DND-41 (cell line): ENCODE measurements around the gene ERMAP.

Experiments
- ATAC-seq: fragments of 200-7000 bp; cut with Tn5 transposase; 3 replicates; pipeline ENCODE4 v1.9.1; 2021; ENCODE audit warnings: low read depth; ENCODE audit not compliant: insufficient read depth
- DNase-seq: peaks from one replicate; pipeline ENCODE4 v3.0.0-alpha.2; 2020
- H2AFZ ChIP-seq: 2 replicates; pipeline ENCODE4 v1.6.0; 2012; ENCODE audit warnings: low read depth, low read length
- H3K27ac ChIP-seq: 2 replicates; pipeline ENCODE4 v1.5.1; 2012; ENCODE audit warnings: low read length, inconsistent platforms
- H3K27me3 ChIP-seq: fragments of 200-600 bp; sonication (generic); 2 replicates; pipeline ENCODE4 v1.6.0; 2012; ENCODE audit warnings: low read length, mild to moderate bottlenecking, inconsistent platforms; ENCODE audit not compliant: insufficient read depth, poor library complexity
- H3K36me3 ChIP-seq: 2 replicates; pipeline ENCODE4 v1.5.1; 2012; ENCODE audit warnings: low read length, inconsistent platforms; ENCODE audit not compliant: insufficient read depth
- H3K4me1 ChIP-seq: 2 replicates; pipeline ENCODE4 v1.5.1; 2012; ENCODE audit warnings: mild to moderate bottlenecking, low read length; ENCODE audit not compliant: insufficient read depth
- H3K4me2 ChIP-seq: 2 replicates; pipeline ENCODE4 v1.6.0; 2012; ENCODE audit warnings: mild to moderate bottlenecking, moderate library complexity, low read length, inconsistent platforms; ENCODE audit not compliant: insufficient read depth
- H3K4me3 ChIP-seq, 2 experiments: fragments of 200-600 bp in 1 of 2; shearing (Covaris generic) in 1 of 2; 2 replicates each; pipeline ENCODE4 v1.5.1; 2012 to 2016; ENCODE audit warnings: inconsistent platforms in 2 of 2, low read length in 2 of 2, mild to moderate bottlenecking in 2 of 2, low read depth in 1 of 2, moderate library complexity in 1 of 2
- H3K79me2 ChIP-seq: 2 replicates; pipeline ENCODE4 v1.6.0; 2012; ENCODE audit warnings: low read length, inconsistent platforms; ENCODE audit not compliant: insufficient read depth
- H3K9ac ChIP-seq: 2 replicates; pipeline ENCODE4 v1.6.0; 2012; ENCODE audit warnings: low read depth, mild to moderate bottlenecking, inconsistent platforms, low read length, moderate library complexity
- H3K9me3 ChIP-seq: 2 replicates; pipeline ENCODE4 v1.5.1; 2012; ENCODE audit warnings: low read length, moderate library complexity, mild to moderate bottlenecking, inconsistent platforms; ENCODE audit not compliant: insufficient read depth, severe bottlenecking
- H4K20me1 ChIP-seq: 2 replicates; pipeline ENCODE4 v1.6.0; 2012; ENCODE audit warnings: low read length; ENCODE audit not compliant: insufficient read depth
- EZH2 ChIP-seq: IDR thresholded peaks from 3 replicates; pipeline ENCODE4 v1.6.1; 2012; ENCODE audit warnings: borderline replicate concordance, low read depth, mild to moderate bottlenecking, moderate library complexity, low read length, inconsistent platforms; ENCODE audit not compliant: severe bottlenecking
- TF ChIP-seq, protein P1 (sequence below): IDR thresholded peaks from 2 replicates; pipeline ENCODE4 v1.5.1; 2012; ENCODE audit warnings: borderline replicate concordance, low read length, moderate library complexity, mild to moderate bottlenecking; ENCODE audit not compliant: poor library complexity, severe bottlenecking; ENCODE audit errors: extremely low read depth

ERMAP gene

DNA sequence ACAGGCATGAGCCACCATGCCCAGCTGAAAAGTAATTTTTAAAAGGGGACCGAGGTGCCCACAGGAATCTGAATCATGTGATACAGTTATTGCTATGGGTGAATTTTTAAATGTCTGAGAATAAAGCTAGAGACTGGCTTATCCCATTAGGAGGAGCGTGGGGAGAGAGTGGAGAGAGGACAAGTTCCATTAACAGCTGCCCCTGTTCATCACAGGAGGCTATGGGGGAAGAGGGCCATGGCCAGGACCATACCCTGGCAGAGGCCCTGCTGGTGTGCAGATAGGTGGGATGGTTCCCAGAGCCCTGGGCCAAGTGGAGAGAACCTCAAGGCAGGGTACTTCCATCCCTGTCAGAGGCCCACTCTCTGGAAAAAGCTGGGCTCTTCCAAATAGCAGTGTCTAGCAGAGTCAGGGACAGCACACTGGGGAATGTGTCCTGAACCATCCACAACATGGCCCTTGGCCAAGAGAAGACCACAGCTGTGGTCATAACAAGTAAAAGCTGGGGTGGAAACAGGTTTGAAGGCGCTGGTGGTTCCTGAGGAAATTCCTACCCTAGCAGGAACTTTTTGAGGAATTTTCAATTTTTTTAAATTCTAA is 15.8 kb downstream of the ERMAP start:
- H3K79me2 ChIP-seq: no peaks in the 10 kb centered on the region

DNA sequence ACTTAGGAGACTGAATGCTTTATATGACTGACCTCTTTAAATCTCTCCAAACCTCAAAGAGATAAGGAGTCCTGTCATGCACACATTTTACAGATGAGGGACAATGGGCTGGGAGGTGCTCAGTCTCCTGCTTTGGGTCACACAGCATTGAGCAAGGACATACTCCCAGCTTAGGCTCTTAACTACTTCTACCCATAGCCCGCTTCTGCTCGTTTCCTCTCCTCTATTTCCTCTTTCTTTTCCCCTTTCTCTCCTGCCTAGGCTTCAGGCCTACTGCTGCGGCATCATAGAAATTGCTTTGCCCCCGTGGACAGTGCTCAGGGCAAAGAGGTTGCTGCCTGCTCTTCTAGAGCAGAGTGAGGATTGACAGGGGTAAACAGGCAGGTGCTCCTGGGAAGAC is 17.1 kb downstream of the ERMAP start:
- Histone ChIP-seq H3K4me3 (no peak overlapping the region), H3K27ac (no peak overlapping the region), H2AFZ (no peak overlapping the region), H3K9me3 (no peaks in the 10 kb centered on the region), H3K9ac (no peak overlapping the region), H3K36me3 (no peaks in the 10 kb centered on the region), H3K79me2 (no peaks in the 10 kb centered on the region), H3K4me2 (no peak overlapping the region), H4K20me1 (no peaks in the 10 kb centered on the region), H3K4me1 (no peaks in the 10 kb centered on the region), H3K27me3 (no peaks in the 10 kb centered on the region)
- no peak for ATAC-seq
- no peak for TF ChIP-seq EZH2
- TF ChIP-seq, protein P1, sequence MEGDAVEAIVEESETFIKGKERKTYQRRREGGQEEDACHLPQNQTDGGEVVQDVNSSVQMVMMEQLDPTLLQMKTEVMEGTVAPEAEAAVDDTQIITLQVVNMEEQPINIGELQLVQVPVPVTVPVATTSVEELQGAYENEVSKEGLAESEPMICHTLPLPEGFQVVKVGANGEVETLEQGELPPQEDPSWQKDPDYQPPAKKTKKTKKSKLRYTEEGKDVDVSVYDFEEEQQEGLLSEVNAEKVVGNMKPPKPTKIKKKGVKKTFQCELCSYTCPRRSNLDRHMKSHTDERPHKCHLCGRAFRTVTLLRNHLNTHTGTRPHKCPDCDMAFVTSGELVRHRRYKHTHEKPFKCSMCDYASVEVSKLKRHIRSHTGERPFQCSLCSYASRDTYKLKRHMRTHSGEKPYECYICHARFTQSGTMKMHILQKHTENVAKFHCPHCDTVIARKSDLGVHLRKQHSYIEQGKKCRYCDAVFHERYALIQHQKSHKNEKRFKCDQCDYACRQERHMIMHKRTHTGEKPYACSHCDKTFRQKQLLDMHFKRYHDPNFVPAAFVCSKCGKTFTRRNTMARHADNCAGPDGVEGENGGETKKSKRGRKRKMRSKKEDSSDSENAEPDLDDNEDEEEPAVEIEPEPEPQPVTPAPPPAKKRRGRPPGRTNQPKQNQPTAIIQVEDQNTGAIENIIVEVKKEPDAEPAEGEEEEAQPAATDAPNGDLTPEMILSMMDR: no peak
- DNase-seq: no peak

More for the DNA sequence above, 15.8 kb downstream of the ERMAP start:
- H2AFZ ChIP-seq: no peak overlapping the region
- no peak for DNase-seq
- H3K27me3 ChIP-seq: no peaks in the 10 kb centered on the region
- H3K4me2 ChIP-seq: no peak overlapping the region
- no peak for ATAC-seq
- no peak overlapping the region for H3K4me3 ChIP-seq
- H3K9ac ChIP-seq: no peak overlapping the region
- no peaks in the 10 kb centered on the region for H3K4me1 ChIP-seq
- H3K36me3 ChIP-seq: no peaks in the 10 kb centered on the region
- H4K20me1 ChIP-seq: no peaks in the 10 kb centered on the region
- H3K27ac ChIP-seq: no peak overlapping the region
- no peaks in the 10 kb centered on the region for H3K9me3 ChIP-seq
- TF ChIP-seq EZH2: no peak
- TF ChIP-seq, protein P1: no peak

DNA sequence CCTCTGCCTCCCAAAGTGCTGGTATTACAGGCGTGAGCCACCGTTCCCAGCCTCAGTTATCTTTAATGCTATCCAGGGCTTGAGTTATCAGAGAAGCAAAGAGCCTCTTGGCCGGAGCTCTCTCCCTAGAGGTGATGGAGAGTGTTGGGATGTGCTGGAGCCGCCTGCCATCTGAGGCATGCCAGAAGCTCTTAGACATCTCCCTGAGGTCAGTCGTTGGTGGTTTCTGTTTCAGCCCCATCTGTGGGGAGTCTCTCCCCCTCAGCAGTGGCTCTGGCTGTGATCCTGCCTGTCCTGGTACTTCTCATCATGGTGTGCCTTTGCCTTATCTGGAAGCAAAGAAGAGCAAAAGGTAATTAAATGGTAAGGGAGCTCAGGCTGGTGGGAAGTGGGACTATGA is 17.9 kb downstream of the ERMAP start:
- no peak for DNase-seq
- Histone ChIP-seq H3K27ac (no peak overlapping the region), H3K79me2 (no peaks in the 10 kb centered on the region), H2AFZ (no peak overlapping the region), H3K4me2 (no peak overlapping the region), H3K4me3 (no peak overlapping the region), H3K27me3 (no peaks in the 10 kb centered on the region), H3K4me1 (no peaks in the 10 kb centered on the region), H4K20me1 (no peaks in the 10 kb centered on the region), H3K36me3 (no peaks in the 10 kb centered on the region), H3K9me3 (no peaks in the 10 kb centered on the region), H3K9ac (no peak overlapping the region)
- TF ChIP-seq, protein P1: no peak
- TF ChIP-seq EZH2: no peak
- ATAC-seq: no peak
